Stimulated activated CD4-positive, alpha-beta T cell treated with anti-CD3 and anti-CD28 coated beads, Interleukin-4, amount 100 ng/mL, for 24 hours (primary cell): ENCODE data around the gene OR8S1.

Experiments
- DNase-seq: peaks from one replicate; pipeline ENCODE4 v3.0.0-alpha.2; 2020

The OR8S1 gene

DNA sequence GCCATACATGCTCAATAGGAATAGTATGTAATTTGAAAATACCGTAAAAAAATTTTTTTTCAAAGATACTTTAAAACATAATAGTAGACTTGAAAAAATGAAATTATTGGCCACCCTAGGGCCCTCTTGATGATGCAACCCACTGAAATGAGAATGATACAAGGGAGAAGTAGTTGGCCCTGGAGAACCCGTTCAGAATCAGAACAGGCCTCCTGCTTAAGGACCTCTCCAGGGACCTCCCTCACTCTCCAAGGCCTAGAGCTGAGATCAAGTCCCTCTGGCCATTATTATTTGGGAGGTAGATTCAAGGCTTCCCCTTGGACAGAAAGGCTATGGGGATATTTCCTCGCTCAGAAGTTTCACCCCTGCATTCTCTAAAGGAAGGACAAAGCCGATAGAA is 32.5 kb downstream of the OR8S1 start:
- no peak for DNase-seq

DNA sequence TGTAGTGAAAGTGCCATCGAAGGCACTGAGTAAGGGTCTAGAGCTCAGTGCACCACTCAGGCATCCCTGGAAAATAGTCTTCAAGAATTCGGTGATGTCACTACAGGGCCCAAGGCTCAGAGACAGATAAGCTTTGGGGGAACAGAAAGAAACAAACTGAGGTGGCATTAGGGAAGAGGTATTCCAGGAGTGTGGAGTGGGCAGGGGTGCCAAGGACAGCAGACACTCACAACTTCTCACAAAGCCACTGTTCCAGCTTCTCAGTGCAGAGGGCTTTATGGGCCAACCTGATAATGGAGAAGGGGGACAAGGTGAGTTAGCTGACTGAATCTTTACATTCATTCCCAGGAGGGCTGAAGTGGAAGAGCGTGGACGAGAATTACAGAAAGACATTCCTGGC is 42.3 kb downstream of the OR8S1 start:
- no peak for DNase-seq

DNA sequence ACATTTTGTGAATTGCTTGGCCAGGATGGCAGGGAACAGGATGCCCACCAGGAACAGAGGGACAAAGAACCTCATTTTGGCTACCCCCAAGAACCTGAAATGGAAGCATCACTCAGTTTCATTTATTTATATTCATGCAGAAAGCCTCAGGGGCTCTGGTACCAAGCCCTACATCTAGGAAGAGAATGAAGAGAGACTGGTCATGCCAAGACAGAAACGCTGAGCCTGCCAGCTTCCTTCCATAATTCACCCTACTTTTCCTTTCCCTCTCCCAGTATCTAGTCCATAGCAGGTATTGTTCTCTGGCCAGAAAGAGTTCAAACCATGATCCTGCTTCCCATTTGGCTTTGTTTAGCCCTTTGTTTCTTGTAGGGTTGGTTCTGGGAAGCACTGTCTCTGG is 44.5 kb downstream of the OR8S1 start, which contains the start of gene LALBA:
LALBA (minus strand) TSS at position 101 of the 400 bp plus-strand sequence; CDS start at position 75, 26 bp downstream.
- DNase-seq, result no peak

DNA sequence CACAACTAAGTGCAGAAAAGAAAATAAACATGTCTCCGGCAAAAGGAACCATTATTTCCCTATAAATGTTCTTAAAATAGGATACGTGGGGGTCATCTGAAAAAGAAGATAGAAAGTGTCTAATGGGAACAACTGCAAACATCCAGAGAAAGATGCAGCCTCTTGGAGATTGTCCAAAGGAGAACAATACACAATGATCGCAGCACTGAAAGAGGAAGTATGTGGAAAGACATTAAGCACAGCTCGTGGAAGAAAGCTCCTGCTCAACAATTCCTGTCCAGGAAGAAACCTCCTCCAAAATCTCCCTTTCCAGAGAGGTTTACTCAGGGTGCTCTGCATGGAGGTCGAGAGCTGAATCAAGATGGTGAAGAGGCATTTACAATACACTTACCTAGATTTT is 46.9 kb downstream of the OR8S1 start:
- no peak for DNase-seq
